Measurements from ENCODE around the gene GFM1. TPM values are rescaled to one million over a fixed set of nuclear protein-coding genes. Genes with fewer than 3 reads are reported as not detected.

GFM1 gene
- total RNA-seq: 10 to 100 TPM; 36.4 to 46.6 (median 39.0) TPM

- peaks cover 0 to 31% (median 18%) of the 10 kb centered on the region in 4 donors for H3K36me3 ChIP-seq
- H3K27ac ChIP-seq (replicated peaks in 1 of 4): peak within 1 kb of the TSS; percentile 84 to 90 (median 89)
- intact Hi-C loops (cut with DNase I): no loop called here
- DNase-seq (ENCODE audit: extremely low spot score): peak; percentile 97
- H3K27me3 ChIP-seq: no peaks in the 10 kb centered on the region
- H3K4me3 ChIP-seq: peak within 1 kb of the TSS; percentile 85 to 97 (median 88)
- under 1% methylated on average over 42 of the region's 42 CpGs for WGBS
- no peaks in the 10 kb centered on the region for H3K9me3 ChIP-seq
- H3K4me1 ChIP-seq: peaks cover 18 to 31% (median 23%) of the 10 kb centered on the region in 4 donors
- TF ChIP-seq EP300 (IDR thresholded peaks at IDR 0.05) (peak; percentile 10), CTCF (IDR thresholded peaks at IDR 0.05) (peak in 2 of 3 experiments; percentile 88 to 92), POLR2A (IDR thresholded peaks at IDR 0.05; ENCODE audit: low read depth) (no peak), POLR2AphosphoS5 (IDR thresholded peaks at IDR 0.05) (peak; percentile 83 to 92)
Observed at GRCh38 chr3:158644345-158644908, at the start of gene GFM1. Gene GFM1, plus strand, starts transcription at chr3:158644527. Its CDS starts 108 bp downstream, at chr3:158644635.

GRCh38 chr3:158600787-158601186 is 43.5 kb upstream of the GFM1 start:
- Histone ChIP-seq H3K9me3 (no peaks in the 10 kb centered on the region), H3K4me1 (no peaks in the 10 kb centered on the region), H3K4me3 (no peak overlapping the region), H3K27me3 (no peaks in the 10 kb centered on the region), H3K27ac (replicated peaks in 1 of 4) (no peak overlapping the region), H3K36me3 (peaks cover 0 to 51% (median 27%) of the 10 kb centered on the region in 4 donors)
- intact Hi-C loops (cut with DNase I): no loop called here
- 95% methylated on average over 2 of the region's 2 CpGs for WGBS
- DNase-seq (ENCODE audit: extremely low spot score): no peak
- TF ChIP-seq CTCF (IDR thresholded peaks at IDR 0.05) (no peak), POLR2AphosphoS5 (IDR thresholded peaks at IDR 0.05) (no peak)

GRCh38 chr3:158602227-158602626 is 42.1 kb upstream of the GFM1 start:
- H3K36me3 ChIP-seq: peaks cover 0 to 50% (median 27%) of the 10 kb centered on the region in 4 donors
- no peak for TF ChIP-seq POLR2A (IDR thresholded peaks at IDR 0.05; ENCODE audit: low read depth)
- TF ChIP-seq EP300 (IDR thresholded peaks at IDR 0.05): no peak
- no peak for TF ChIP-seq POLR2AphosphoS5 (IDR thresholded peaks at IDR 0.05)
- H3K27ac ChIP-seq (replicated peaks in 1 of 4): no peak overlapping the region

GRCh38 chr3:158617982-158618875 is 26.1 kb upstream of the GFM1 start:
- WGBS: 63% methylated on average over 1 of the region's 1 CpG
- no peak for DNase-seq (ENCODE audit: extremely low spot score)

More at GRCh38 chr3:158602227-158602626, 42.1 kb upstream of the GFM1 start:
- Histone ChIP-seq H3K27me3 (no peaks in the 10 kb centered on the region), H3K4me1 (no peaks in the 10 kb centered on the region), H3K9me3 (no peaks in the 10 kb centered on the region), H3K4me3 (no peak overlapping the region)
- intact Hi-C loops (cut with DNase I): no loop called here
- no peak for DNase-seq (ENCODE audit: extremely low spot score)

More at GRCh38 chr3:158617982-158618875, 26.1 kb upstream of the GFM1 start:
- Histone ChIP-seq H3K27ac (replicated peaks in 1 of 4) (no peak overlapping the region), H3K4me1 (no peaks in the 10 kb centered on the region), H3K36me3 (no peaks in the 10 kb centered on the region), H3K27me3 (no peaks in the 10 kb centered on the region), H3K4me3 (no peak overlapping the region), H3K9me3 (peaks cover 0 to 16% (median 5%) of the 10 kb centered on the region in 4 donors)
- intact Hi-C loops (cut with DNase I): no loop called here
- TF ChIP-seq POLR2AphosphoS5 (IDR thresholded peaks at IDR 0.05) (no peak), CTCF (IDR thresholded peaks at IDR 0.05) (no peak), POLR2A (IDR thresholded peaks at IDR 0.05; ENCODE audit: low read depth) (no peak), EP300 (IDR thresholded peaks at IDR 0.05) (no peak)
